SK-N-SH treated with all-trans-retinoic acid at 6 μM for 48 hours (cell line): ENCODE data around the gene MAPK14.

Experiments used
- ARNTL ChIP-seq: fragments of 450-650 bp; formaldehyde crosslinking; IDR thresholded peaks from 2 replicates; pipeline ENCODE4 v1.5.0; 2020; ENCODE audit warnings: low read depth, mild to moderate bottlenecking, moderate library complexity, borderline replicate concordance
- BACH2 ChIP-seq: fragments of 250-450 bp; sonication (Bioruptor Pico); IDR thresholded peaks from 2 replicates; pipeline ENCODE4 v1.9.0; 2021; ENCODE audit warnings: mild to moderate bottlenecking, borderline replicate concordance
- CREB5 ChIP-seq: fragments of 250-450 bp; sonication (Bioruptor Pico); IDR thresholded peaks from 2 replicates; pipeline ENCODE4 v1.5.1; 2020; ENCODE audit warnings: low read depth, mild to moderate bottlenecking, moderate library complexity
- ESRRG ChIP-seq: fragments of 250-450 bp; sonication (Bioruptor Pico); IDR thresholded peaks from 2 replicates; pipeline ENCODE4 v1.6.1; 2021; ENCODE audit warnings: mild to moderate bottlenecking
- ISL1 ChIP-seq: fragments of 250-450 bp; sonication (Bioruptor Pico); IDR thresholded peaks from 2 replicates; pipeline ENCODE4 v2.1.2; 2022; ENCODE audit warnings: mild to moderate bottlenecking, moderate library complexity
- TOX ChIP-seq: fragments of 250-450 bp; sonication (Bioruptor Pico); IDR thresholded peaks from 2 replicates; pipeline ENCODE4 v1.8.0; 2021; ENCODE audit warnings: mild to moderate bottlenecking, moderate library complexity, borderline replicate concordance
- TSHZ2 ChIP-seq: fragments of 250-450 bp; sonication (Bioruptor Pico); IDR thresholded peaks from 2 replicates; pipeline ENCODE4 v1.5.0; 2020; ENCODE audit warnings: mild to moderate bottlenecking, moderate library complexity
- ZFP3 ChIP-seq: fragments of 250-450 bp; sonication (Bioruptor Pico); IDR thresholded peaks from 2 replicates; pipeline ENCODE4 v1.5.0; 2020; ENCODE audit warnings: mild to moderate bottlenecking, moderate library complexity
- ZFP30 ChIP-seq: fragments of 450-650 bp; formaldehyde crosslinking; IDR thresholded peaks from 2 replicates; pipeline ENCODE4 v1.5.0; 2022; ENCODE audit warnings: mild to moderate bottlenecking, moderate library complexity
- ZNF70 ChIP-seq: fragments of 450-650 bp; formaldehyde crosslinking; IDR thresholded peaks from 2 replicates; pipeline ENCODE4 v1.5.0; 2020; ENCODE audit warnings: mild to moderate bottlenecking, moderate library complexity
- ZNF8 ChIP-seq: fragments of 450-650 bp; formaldehyde crosslinking; IDR thresholded peaks from 2 replicates; pipeline ENCODE4 v1.5.0; 2020; ENCODE audit warnings: mild to moderate bottlenecking, moderate library complexity
- TF ChIP-seq, protein P1 (sequence below): fragments of 250-450 bp; sonication (Bioruptor Pico); IDR thresholded peaks from 2 replicates; pipeline ENCODE4 v1.8.0; 2020; ENCODE audit warnings: mild to moderate bottlenecking, moderate library complexity, borderline replicate concordance

DNA sequence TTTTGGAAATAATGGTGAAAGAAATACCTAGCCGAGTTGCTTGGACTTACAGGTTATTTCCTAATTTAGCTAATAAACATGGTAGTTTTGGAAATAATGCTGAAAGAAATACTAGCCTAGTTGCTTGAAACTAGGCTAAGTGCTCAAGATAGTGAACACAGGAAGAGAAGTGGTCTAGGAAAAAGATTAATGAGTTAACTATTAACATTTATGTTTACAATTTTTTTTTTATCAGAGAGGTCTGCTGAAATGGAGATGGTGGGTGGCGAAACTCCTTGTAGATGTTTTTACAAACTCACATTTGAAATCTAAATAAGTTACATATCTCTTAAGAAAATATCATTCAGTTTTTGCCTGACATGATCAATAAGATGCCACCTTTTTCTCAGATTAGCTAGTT lies 39.2 kb downstream of the MAPK14 start:
- TF ChIP-seq, protein P1, sequence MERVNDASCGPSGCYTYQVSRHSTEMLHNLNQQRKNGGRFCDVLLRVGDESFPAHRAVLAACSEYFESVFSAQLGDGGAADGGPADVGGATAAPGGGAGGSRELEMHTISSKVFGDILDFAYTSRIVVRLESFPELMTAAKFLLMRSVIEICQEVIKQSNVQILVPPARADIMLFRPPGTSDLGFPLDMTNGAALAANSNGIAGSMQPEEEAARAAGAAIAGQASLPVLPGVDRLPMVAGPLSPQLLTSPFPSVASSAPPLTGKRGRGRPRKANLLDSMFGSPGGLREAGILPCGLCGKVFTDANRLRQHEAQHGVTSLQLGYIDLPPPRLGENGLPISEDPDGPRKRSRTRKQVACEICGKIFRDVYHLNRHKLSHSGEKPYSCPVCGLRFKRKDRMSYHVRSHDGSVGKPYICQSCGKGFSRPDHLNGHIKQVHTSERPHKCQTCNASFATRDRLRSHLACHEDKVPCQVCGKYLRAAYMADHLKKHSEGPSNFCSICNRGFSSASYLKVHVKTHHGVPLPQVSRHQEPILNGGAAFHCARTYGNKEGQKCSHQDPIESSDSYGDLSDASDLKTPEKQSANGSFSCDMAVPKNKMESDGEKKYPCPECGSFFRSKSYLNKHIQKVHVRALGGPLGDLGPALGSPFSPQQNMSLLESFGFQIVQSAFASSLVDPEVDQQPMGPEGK (CRISPR knock-in tag): no peak
- TF ChIP-seq ZNF70 (CRISPR knock-in tag): no peak
- TF ChIP-seq ARNTL (CRISPR knock-in tag): no peak
- TF ChIP-seq BACH2 (CRISPR knock-in tag): no peak
- TF ChIP-seq TOX: no peak
- no peak for TF ChIP-seq ESRRG (CRISPR knock-in tag)
- no peak for TF ChIP-seq TSHZ2 (CRISPR knock-in tag)
- TF ChIP-seq ZFP3: no peak
- TF ChIP-seq CREB5 (CRISPR knock-in tag): no peak
- no peak for TF ChIP-seq ISL1 (CRISPR knock-in tag)
- TF ChIP-seq ZFP30 (CRISPR knock-in tag): no peak
- TF ChIP-seq ZNF8 (CRISPR knock-in tag): no peak
